Duodenal mucosa (tissue), 2 donors: ENCODE results near the gene NEURL2.

Experiments used
- H3K27ac ChIP-seq: one replicate; pipeline ENCODE4 v1.7.0; 2013; ENCODE audit warnings: low read depth, low read length
- H3K27me3 ChIP-seq, 2 donors: one replicate each; pipeline ENCODE4 v1.7.0; 2013; ENCODE audit warnings: low read length in 2 of 2, control low read depth in 1 of 2; ENCODE audit not compliant: insufficient read depth in 2 of 2, control insufficient read depth in 1 of 2
- H3K36me3 ChIP-seq, 2 donors: one replicate each; pipeline ENCODE4 v1.7.0; 2013; ENCODE audit warnings: low read length in 2 of 2, control low read depth in 1 of 2; ENCODE audit not compliant: insufficient read depth in 2 of 2, control insufficient read depth in 1 of 2
- H3K4me1 ChIP-seq, 2 donors: one replicate each; pipeline ENCODE4 v1.7.0; 2013; ENCODE audit warnings: low read length in 2 of 2, control low read depth in 1 of 2; ENCODE audit not compliant: insufficient read depth in 2 of 2, control insufficient read depth in 1 of 2
- H3K4me3 ChIP-seq, 2 donors: one replicate each; pipeline ENCODE4 v1.7.0; 2013; ENCODE audit warnings: low read length in 2 of 2, low read depth in 1 of 2
- H3K9ac ChIP-seq, 2 donors: one replicate each; pipeline ENCODE4 v1.7.0; 2013; ENCODE audit warnings: low read length in 2 of 2, low read depth in 1 of 2
- H3K9me3 ChIP-seq, 2 donors: one replicate each; pipeline ENCODE4 v1.7.0; 2013; ENCODE audit warnings: low read length in 2 of 2, control low read depth in 1 of 2; ENCODE audit not compliant: control insufficient read depth in 1 of 2

NEURL2 gene

GRCh38 chr20:45857882-45858216 lies 33.2 kb downstream of the NEURL2 start:
- H3K9ac ChIP-seq = peak overlapping the region; percentile 72 to 74
- no peaks in the 10 kb centered on the region for H3K27me3 ChIP-seq
- H3K4me1 ChIP-seq = peaks cover 32 to 47% of the 10 kb centered on the region in 2 donors
- no peaks in the 10 kb centered on the region for H3K9me3 ChIP-seq
- H3K27ac ChIP-seq = peak overlapping the region; percentile 59
- H3K36me3 ChIP-seq = peaks cover 2 to 5% of the 10 kb centered on the region in 2 donors
- peak overlapping the region; percentile 95 to 98 for H3K4me3 ChIP-seq

- peaks cover 32 to 42% of the 10 kb centered on the region in 2 donors for H3K4me1 ChIP-seq
- no peaks in the 10 kb centered on the region for H3K27me3 ChIP-seq
- peaks cover 2 to 5% of the 10 kb centered on the region in 2 donors for H3K36me3 ChIP-seq
- H3K9ac ChIP-seq = peak within 1 kb of the TSS; percentile 94 to 97
- no peaks in the 10 kb centered on the region for H3K9me3 ChIP-seq
- peak within 1 kb of the TSS; percentile 95 to 98 for H3K4me3 ChIP-seq
- peak within 1 kb of the TSS; percentile 64 for H3K27ac ChIP-seq
Observed at GRCh38 chr20:45857114-45857881, 33.7 kb downstream of the NEURL2 start, which contains the start of the genes ACOT8 and ZSWIM3. Gene ACOT8, minus strand, starts transcription at chr20:45857392. Its CDS starts 77 bp downstream, at chr20:45857315. Gene ZSWIM3, plus strand, starts transcription at chr20:45857614. Its CDS starts 212 bp downstream, at chr20:45857826.

GRCh38 chr20:45853484-45853883 lies 37.5 kb downstream of the NEURL2 start:
- Histone ChIP-seq H3K27ac (no peak overlapping the region), H3K4me3 (no peak overlapping the region), H3K27me3 (no peaks in the 10 kb centered on the region), H3K4me1 (peaks cover 21 to 28% of the 10 kb centered on the region in 2 donors), H3K36me3 (peaks cover 11 to 17% of the 10 kb centered on the region in 2 donors), H3K9me3 (no peaks in the 10 kb centered on the region), H3K9ac (no peak overlapping the region)

- Histone ChIP-seq H3K9me3 (no peaks in the 10 kb centered on the region), H3K9ac (no peak overlapping the region), H3K4me3 (no peak overlapping the region), H3K36me3 (peaks cover 14 to 22% of the 10 kb centered on the region in 2 donors), H3K27me3 (no peaks in the 10 kb centered on the region), H3K27ac (no peak overlapping the region), H3K4me1 (peaks cover 15 to 21% of the 10 kb centered on the region in 2 donors)
Observed at GRCh38 chr20:45852326-45852725, 38.7 kb downstream of the NEURL2 start.

GRCh38 chr20:45851501-45851900 lies 39.5 kb downstream of the NEURL2 start:
- H3K9ac ChIP-seq = no peak overlapping the region
- peaks cover 14 to 27% of the 10 kb centered on the region in 2 donors for H3K36me3 ChIP-seq
- no peaks in the 10 kb centered on the region for H3K9me3 ChIP-seq
- H3K4me3 ChIP-seq = no peak overlapping the region
- H3K4me1 ChIP-seq = peaks cover 15 to 17% of the 10 kb centered on the region in 2 donors
- no peak overlapping the region for H3K27ac ChIP-seq
- no peaks in the 10 kb centered on the region for H3K27me3 ChIP-seq

- Histone ChIP-seq H3K9me3 (no peaks in the 10 kb centered on the region), H3K4me3 (no peak overlapping the region), H3K36me3 (peaks cover 14 to 33% of the 10 kb centered on the region in 2 donors), H3K27ac (no peak overlapping the region), H3K4me1 (peaks cover 10 to 11% of the 10 kb centered on the region in 2 donors), H3K9ac (no peak overlapping the region), H3K27me3 (no peaks in the 10 kb centered on the region)
Observed at GRCh38 chr20:45850926-45851325, 40.1 kb downstream of the NEURL2 start.

GRCh38 chr20:45850238-45850637 lies 40.8 kb downstream of the NEURL2 start:
- Histone ChIP-seq H3K27me3 (no peaks in the 10 kb centered on the region), H3K4me3 (no peak overlapping the region), H3K36me3 (peaks cover 14 to 39% of the 10 kb centered on the region in 2 donors), H3K27ac (no peak overlapping the region), H3K4me1 (peaks cover 7 to 8% of the 10 kb centered on the region in 2 donors), H3K9me3 (no peaks in the 10 kb centered on the region), H3K9ac (no peak overlapping the region)

GRCh38 chr20:45848969-45849582 lies 41.9 kb downstream of the NEURL2 start:
- no peak overlapping the region for H3K27ac ChIP-seq
- no peak overlapping the region for H3K4me3 ChIP-seq
- no peaks in the 10 kb centered on the region for H3K9me3 ChIP-seq
- H3K9ac ChIP-seq = no peak overlapping the region
- no peaks in the 10 kb centered on the region for H3K27me3 ChIP-seq
- peaks cover 24 to 46% of the 10 kb centered on the region in 2 donors for H3K36me3 ChIP-seq
- H3K4me1 ChIP-seq = no peaks in the 10 kb centered on the region

GRCh38 chr20:45848421-45848820 lies 42.6 kb downstream of the NEURL2 start:
- Histone ChIP-seq H3K36me3 (peaks cover 28 to 52% of the 10 kb centered on the region in 2 donors), H3K9me3 (no peaks in the 10 kb centered on the region), H3K27me3 (no peaks in the 10 kb centered on the region), H3K4me3 (no peak overlapping the region), H3K27ac (no peak overlapping the region), H3K4me1 (peaks cover 0 to 2% of the 10 kb centered on the region in 2 donors), H3K9ac (no peak overlapping the region)

- no peak overlapping the region for H3K9ac ChIP-seq
- no peak overlapping the region for H3K4me3 ChIP-seq
- peaks cover 42 to 73% of the 10 kb centered on the region in 2 donors for H3K36me3 ChIP-seq
- H3K27me3 ChIP-seq = no peaks in the 10 kb centered on the region
- no peaks in the 10 kb centered on the region for H3K9me3 ChIP-seq
- H3K4me1 ChIP-seq = peaks cover 0 to 12% of the 10 kb centered on the region in 2 donors
- H3K27ac ChIP-seq = no peak overlapping the region
Observed at GRCh38 chr20:45845452-45845851, 45.6 kb downstream of the NEURL2 start.
